ENCODE measurements around the gene ISG15. TPM values are rescaled to one million over a fixed set of nuclear protein-coding genes. Genes with fewer than 3 reads are reported as not detected.

Gene ISG15
- total and polyA plus RNA-seq, 2 of the 13 experiments (the other 11 are each of a cell fraction or from before 2014, with no cell fraction given), result 42.1 to 54.9 TPM

GRCh38 chr1:975896-976683 lies 37.2 kb upstream of the ISG15 start (continued):
- TF ChIP-seq ZBTB40 (IDR thresholded peaks at IDR 0.05) (no peak), ZBTB40 (CRISPR knock-in tag; IDR thresholded peaks at IDR 0.05) (no peak), KDM2A (CRISPR knock-in tag; IDR thresholded peaks at IDR 0.05; ENCODE audit: borderline replicate concordance, low read depth) (peak; percentile 84), ZNF839 (CRISPR knock-in tag; IDR thresholded peaks at IDR 0.05; ENCODE audit: borderline replicate concordance) (no peak), ZNF549 (CRISPR knock-in tag; IDR thresholded peaks at IDR 0.05) (no peak), ZNF567 (CRISPR knock-in tag; IDR thresholded peaks at IDR 0.05; ENCODE audit: borderline replicate concordance) (no peak), SAP130 (CRISPR knock-in tag; IDR thresholded peaks at IDR 0.05; ENCODE audit: low read depth) (peak; percentile 63), ZBTB7B (CRISPR knock-in tag; IDR thresholded peaks at IDR 0.05) (peak; percentile 18; the same call in 1 of the 2 replicates), ZKSCAN8 (CRISPR knock-in tag; IDR thresholded peaks at IDR 0.05; ENCODE audit: borderline replicate concordance) (no peak), THAP8 (CRISPR knock-in tag; IDR thresholded peaks at IDR 0.05; ENCODE audit: borderline replicate concordance) (no peak), ZNF18 (CRISPR knock-in tag; IDR thresholded peaks at IDR 0.05; ENCODE audit: insufficient replicate concordance) (no peak), KLF9 (CRISPR knock-in tag; IDR thresholded peaks at IDR 0.05; ENCODE audit: low read depth) (no peak), ZNF276 (CRISPR knock-in tag; IDR thresholded peaks at IDR 0.05; ENCODE audit: low read depth) (0 out of 2 replicates have a peak, but pooled peaks have one; percentile 66), GATAD1 (CRISPR knock-in tag; IDR thresholded peaks at IDR 0.05) (no peak), KLF16 (CRISPR knock-in tag; IDR thresholded peaks at IDR 0.05) (no peak), HMGA1 (CRISPR knock-in tag; conservative IDR thresholded peaks at IDR 0.05) (no peak)

All from HepG2 (cell line).